Cardiac muscle cell (in vitro differentiated cells and primary cell): ENCODE data around the gene PGBD1. TPM values are rescaled to one million over a fixed set of nuclear protein-coding genes. Genes with fewer than 3 reads are reported as not detected.
A peak's percentile ranks its signal among the peaks of the same experiment; 100 is the strongest.

Experiments
- DNase-seq, 2 donors: peaks; one replicate each; pipeline versions ENCODE4 v3.0.0 to v3.0.0-alpha.2; 2010 to 2017; ENCODE audit warnings: low read depth in 1 of 2, low spot score in 1 of 2
- H3K27ac ChIP-seq: fragments of 200-600 bp; sonication (generic); 2 replicates; pipeline ENCODE4 v1.5.1; 2016
- H3K27me3 ChIP-seq: fragments of 200-600 bp; sonication (generic); 2 replicates; pipeline ENCODE4 v1.6.0; 2016; ENCODE audit warnings: control low read depth
- H3K36me3 ChIP-seq: fragments of 200-600 bp; sonication (generic); 2 replicates; pipeline ENCODE4 v1.5.1; 2016; ENCODE audit warnings: control low read depth
- H3K4me1 ChIP-seq: fragments of 200-600 bp; sonication (generic); 2 replicates; pipeline ENCODE4 v1.8.1; 2017; ENCODE audit warnings: low read depth, mild to moderate bottlenecking, mixed run types
- H3K4me3 ChIP-seq: fragments of 200-600 bp; sonication (generic); 2 replicates; pipeline ENCODE4 v1.5.1; 2016; ENCODE audit warnings: mild to moderate bottlenecking
- H3K9me3 ChIP-seq: fragments of 200-600 bp; sonication (generic); 2 replicates; pipeline ENCODE4 v1.5.1; 2017; ENCODE audit warnings: low read depth, mild to moderate bottlenecking, control low read depth
- polyA plus RNA-seq: library from polyadenylated mRNA; unstranded; fragments of >200 nt; fragmentation: Nextera tagmentation; extraction: Ambion mirVana; gene quantifications from 2 replicates; pipeline ENCODE4 v1.2.1, GENCODE V29; 2016
- total RNA-seq: library from RNA; depleted of rRNA; stranded (reverse); fragments of >200 nt; gene quantifications from 2 replicates; pipeline ENCODE4 v1.2.3, GENCODE V29; 2016
- TF ChIP-seq, protein P1 (sequence below): IDR thresholded peaks from 2 replicates; pipeline ENCODE4 v1.5.1; 2012; ENCODE audit warnings: low read depth, mild to moderate bottlenecking, low read length

Gene PGBD1, protein sequence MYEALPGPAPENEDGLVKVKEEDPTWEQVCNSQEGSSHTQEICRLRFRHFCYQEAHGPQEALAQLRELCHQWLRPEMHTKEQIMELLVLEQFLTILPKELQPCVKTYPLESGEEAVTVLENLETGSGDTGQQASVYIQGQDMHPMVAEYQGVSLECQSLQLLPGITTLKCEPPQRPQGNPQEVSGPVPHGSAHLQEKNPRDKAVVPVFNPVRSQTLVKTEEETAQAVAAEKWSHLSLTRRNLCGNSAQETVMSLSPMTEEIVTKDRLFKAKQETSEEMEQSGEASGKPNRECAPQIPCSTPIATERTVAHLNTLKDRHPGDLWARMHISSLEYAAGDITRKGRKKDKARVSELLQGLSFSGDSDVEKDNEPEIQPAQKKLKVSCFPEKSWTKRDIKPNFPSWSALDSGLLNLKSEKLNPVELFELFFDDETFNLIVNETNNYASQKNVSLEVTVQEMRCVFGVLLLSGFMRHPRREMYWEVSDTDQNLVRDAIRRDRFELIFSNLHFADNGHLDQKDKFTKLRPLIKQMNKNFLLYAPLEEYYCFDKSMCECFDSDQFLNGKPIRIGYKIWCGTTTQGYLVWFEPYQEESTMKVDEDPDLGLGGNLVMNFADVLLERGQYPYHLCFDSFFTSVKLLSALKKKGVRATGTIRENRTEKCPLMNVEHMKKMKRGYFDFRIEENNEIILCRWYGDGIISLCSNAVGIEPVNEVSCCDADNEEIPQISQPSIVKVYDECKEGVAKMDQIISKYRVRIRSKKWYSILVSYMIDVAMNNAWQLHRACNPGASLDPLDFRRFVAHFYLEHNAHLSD
- total RNA-seq = 7.5 and 8.2 TPM in 2 replicates
- 6.0 and 8.2 TPM in 2 replicates for polyA plus RNA-seq

DNA sequence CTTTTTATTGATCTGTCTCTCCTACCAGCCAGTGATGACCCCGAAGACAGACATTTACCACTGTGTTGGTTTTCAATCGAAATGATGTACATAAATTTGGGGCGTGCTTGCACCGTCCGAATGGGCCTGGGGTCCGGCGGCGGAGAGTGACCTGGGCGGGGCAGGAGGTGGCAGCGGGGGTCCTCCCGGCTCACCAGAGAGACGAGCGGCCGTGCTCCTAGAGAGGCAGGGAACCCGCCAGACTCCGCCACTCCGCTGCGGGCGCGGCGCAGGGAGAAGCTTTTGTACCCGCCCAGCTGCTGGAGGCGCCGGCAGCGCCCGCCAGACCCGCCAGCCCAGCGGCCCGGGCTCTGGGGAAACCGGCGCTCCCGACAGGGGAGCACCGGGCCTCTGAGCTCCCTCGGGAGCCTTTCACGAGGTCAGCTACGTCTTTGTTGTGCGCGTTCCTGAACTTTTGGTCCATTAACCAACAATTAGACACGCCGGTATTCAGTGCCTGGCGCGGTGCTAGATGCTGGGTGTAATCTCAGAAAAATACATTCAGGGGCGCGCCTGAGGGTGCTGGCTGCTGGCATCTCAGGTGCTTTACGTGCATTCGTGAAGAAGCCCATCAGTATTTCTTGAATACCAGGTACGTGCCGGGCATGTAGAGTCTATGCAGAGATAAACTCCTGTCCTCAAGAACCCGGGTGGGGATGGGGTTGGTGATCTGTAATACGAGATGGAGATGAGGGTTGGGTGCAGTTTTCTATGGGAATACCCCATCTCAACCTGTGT is at the start of gene PGBD1:
PGBD1 (plus strand) TSS at position 285 of the 777 bp plus-strand sequence. CDS start 2,242 bp downstream, outside the sequence.
- DNase-seq = peak; percentile 85 to 93
- TF ChIP-seq, protein P1, sequence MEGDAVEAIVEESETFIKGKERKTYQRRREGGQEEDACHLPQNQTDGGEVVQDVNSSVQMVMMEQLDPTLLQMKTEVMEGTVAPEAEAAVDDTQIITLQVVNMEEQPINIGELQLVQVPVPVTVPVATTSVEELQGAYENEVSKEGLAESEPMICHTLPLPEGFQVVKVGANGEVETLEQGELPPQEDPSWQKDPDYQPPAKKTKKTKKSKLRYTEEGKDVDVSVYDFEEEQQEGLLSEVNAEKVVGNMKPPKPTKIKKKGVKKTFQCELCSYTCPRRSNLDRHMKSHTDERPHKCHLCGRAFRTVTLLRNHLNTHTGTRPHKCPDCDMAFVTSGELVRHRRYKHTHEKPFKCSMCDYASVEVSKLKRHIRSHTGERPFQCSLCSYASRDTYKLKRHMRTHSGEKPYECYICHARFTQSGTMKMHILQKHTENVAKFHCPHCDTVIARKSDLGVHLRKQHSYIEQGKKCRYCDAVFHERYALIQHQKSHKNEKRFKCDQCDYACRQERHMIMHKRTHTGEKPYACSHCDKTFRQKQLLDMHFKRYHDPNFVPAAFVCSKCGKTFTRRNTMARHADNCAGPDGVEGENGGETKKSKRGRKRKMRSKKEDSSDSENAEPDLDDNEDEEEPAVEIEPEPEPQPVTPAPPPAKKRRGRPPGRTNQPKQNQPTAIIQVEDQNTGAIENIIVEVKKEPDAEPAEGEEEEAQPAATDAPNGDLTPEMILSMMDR = no peak
- Histone ChIP-seq H3K27me3 (no peaks in the 10 kb centered on the region), H3K36me3 (peaks cover 27% of the 10 kb centered on the region), H3K4me3 (peak within 1 kb of the TSS; percentile 87), H3K4me1 (peaks cover 3% of the 10 kb centered on the region), H3K27ac (peak within 1 kb of the TSS; percentile 71), H3K9me3 (no peaks in the 10 kb centered on the region)

DNA sequence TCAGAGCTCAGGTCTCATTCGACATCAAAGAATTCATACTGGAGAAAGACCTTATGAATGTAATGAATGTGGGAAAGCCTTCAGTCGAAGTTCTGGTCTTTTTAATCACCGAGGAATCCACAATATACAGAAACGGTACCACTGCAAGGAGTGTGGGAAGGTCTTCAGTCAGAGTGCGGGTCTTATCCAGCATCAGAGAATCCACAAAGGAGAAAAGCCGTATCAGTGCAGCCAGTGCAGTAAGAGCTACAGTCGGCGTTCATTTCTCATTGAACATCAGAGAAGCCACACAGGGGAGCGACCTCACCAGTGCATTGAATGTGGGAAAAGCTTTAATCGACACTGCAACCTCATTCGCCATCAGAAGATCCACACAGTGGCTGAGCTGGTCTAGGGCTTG is 48.6 kb upstream of the PGBD1 start:
- TF ChIP-seq, protein P1 = no peak
- Histone ChIP-seq H3K4me3 (no peak overlapping the region), H3K27ac (no peak overlapping the region), H3K9me3 (no peaks in the 10 kb centered on the region), H3K4me1 (no peaks in the 10 kb centered on the region), H3K36me3 (peaks cover 38% of the 10 kb centered on the region), H3K27me3 (no peaks in the 10 kb centered on the region)
- no peak for DNase-seq

DNA sequence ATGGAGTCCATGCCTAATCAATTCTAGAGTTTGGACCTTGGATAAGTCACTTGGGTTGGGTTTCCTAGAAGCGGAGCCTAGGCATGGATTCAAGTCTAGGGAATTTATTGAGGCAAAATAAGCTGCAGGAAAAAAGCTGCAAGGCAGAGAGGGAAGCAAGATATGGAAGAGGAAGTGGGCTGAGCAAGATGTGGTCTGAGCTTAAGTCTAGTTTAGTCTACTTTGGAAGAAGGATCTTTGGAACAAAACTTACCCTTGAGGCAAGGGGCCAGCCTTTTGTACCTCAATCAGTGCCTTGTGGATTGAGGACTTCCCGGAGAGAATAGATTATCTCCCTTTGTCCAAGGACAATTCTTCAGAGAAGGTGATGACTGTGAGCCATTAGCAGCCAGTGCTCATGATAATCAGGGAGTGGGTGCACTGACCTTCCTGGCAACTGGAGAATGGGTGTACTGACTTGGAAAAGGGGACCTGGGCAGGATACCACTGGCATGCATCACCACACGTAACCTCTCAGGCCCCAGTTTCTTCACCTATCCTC is 45.4 kb upstream of the PGBD1 start:
- no peaks in the 10 kb centered on the region for H3K27me3 ChIP-seq
- no peaks in the 10 kb centered on the region for H3K9me3 ChIP-seq
- DNase-seq = no peak
- H3K4me3 ChIP-seq = no peak overlapping the region
- H3K27ac ChIP-seq = no peak overlapping the region
- TF ChIP-seq, protein P1 = no peak
- no peaks in the 10 kb centered on the region for H3K4me1 ChIP-seq
- H3K36me3 ChIP-seq = peaks cover 24% of the 10 kb centered on the region

DNA sequence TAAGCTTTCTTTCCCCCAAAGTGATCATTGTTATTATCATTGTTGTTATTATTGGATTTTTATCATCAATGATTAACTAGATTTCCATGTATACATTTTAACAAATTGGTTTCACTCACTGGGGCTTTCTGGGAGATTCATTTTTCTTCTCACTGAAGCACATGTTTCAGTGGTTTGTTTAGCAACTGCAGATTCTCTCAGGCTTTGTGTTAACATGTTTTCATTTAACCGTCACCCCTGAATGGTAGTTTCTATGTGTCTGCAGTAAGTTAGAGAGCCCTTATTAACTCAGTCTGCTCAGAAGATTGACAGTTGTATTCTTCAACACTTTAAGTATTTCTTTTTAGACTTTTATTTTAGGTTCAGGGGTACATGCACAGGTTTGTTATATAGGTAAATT is 41.7 kb upstream of the PGBD1 start:
- no peak overlapping the region for H3K4me3 ChIP-seq
- no peaks in the 10 kb centered on the region for H3K4me1 ChIP-seq
- H3K27me3 ChIP-seq = no peaks in the 10 kb centered on the region
- H3K36me3 ChIP-seq = peaks cover 6% of the 10 kb centered on the region
- DNase-seq = no peak
- H3K9me3 ChIP-seq = no peaks in the 10 kb centered on the region
- TF ChIP-seq, protein P1 = no peak
- H3K27ac ChIP-seq = no peak overlapping the region

DNA sequence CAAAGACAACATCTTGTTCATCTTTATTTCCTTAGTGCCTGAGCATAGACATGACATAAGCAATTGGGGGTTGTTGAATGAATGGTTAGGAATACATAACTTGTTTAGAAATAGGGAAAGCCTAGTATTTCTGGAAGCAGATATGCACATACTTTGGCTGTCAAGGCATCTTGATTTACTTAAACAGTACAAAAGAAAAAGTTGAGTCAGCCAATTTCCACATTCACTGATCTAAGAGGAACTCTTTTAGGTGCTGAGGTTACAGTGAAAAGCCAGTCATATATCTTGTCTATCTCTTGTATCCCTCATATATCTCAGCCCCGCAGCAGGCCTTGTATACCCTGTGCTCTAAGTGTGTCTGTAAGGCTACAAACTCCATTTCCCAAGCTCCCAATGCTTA is 40.9 kb upstream of the PGBD1 start:
- DNase-seq = no peak
- Histone ChIP-seq H3K4me1 (no peaks in the 10 kb centered on the region), H3K9me3 (no peaks in the 10 kb centered on the region), H3K27me3 (no peaks in the 10 kb centered on the region), H3K4me3 (no peak overlapping the region), H3K36me3 (peaks cover 6% of the 10 kb centered on the region), H3K27ac (no peak overlapping the region)
- TF ChIP-seq, protein P1 = no peak
